ENCODE results near the gene RAB11FIP5. TPM values are rescaled to one million over a fixed set of nuclear protein-coding genes. Genes with fewer than 3 reads are reported as not detected.

The RAB11FIP5 gene
- total and polyA plus RNA-seq, 2 donors from 2014 or later, result 49.6 to 57.1 TPM

DNA sequence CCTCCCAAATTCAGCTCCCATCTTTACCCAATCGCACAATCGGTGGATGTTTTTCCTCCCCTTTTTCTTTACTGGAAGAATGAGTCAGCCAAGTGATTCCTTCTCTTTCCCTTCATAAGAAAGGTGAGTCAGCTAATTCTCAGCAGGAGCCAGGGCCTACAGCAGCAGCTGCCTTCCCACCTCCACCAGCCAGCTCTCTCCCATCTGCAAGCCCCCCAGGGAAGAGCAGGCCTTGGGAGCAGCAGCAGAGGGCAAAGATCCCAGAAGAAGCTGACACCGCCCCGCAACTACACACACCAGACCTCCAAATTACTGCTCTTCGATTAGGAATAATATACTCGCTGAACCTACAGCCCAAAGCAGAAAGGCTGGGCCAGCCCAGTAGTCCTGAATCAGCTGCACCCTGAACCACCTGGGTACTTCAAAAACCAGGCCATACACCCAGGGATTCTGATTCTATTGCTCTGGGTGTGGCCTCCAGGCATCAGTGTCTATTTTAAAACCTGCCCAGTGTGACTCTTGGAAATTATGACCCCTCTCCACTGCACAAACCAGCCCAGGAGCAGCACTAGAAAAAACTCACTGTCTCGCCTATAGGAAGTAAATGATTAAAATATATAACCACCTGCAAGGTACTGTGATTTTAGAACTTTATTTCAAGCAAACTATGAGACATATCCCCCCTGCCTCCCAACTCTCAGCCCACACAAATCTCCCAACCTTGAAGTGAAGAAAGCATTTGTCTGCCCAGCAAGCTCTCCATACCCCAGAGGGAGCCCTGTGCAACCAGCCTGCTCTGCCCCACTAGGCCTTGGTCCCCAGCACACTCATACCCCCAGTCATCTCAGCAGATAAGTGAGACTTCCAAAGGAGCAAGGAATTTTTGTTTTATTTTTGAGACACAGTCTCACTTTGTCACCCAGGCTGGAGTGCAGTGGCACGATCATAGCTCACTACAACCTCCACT, 48.6 kb downstream of the RAB11FIP5 start:
- Histone ChIP-seq H3K4me1 (ENCODE audit: control insufficient read depth in 2 of 3, insufficient read depth in 2 of 3, low read depth in 1 of 3, low read length in 3 of 3) (peaks cover 0 to 15% (median 11%) of the 10 kb centered on the region in 3 donors), H3K27ac (ENCODE audit: low read depth in 2 of 2, low read length in 2 of 2) (peak overlapping the region; percentile 43 to 56), H3K9me3 (ENCODE audit: control insufficient read depth in 2 of 3, insufficient read depth in 1 of 3, low read length in 3 of 3) (no peaks in the 10 kb centered on the region), H3K27me3 (ENCODE audit: control insufficient read depth, insufficient read depth, low read length) (no peaks in the 10 kb centered on the region), H3K36me3 (ENCODE audit: control insufficient read depth in 2 of 3, insufficient read depth in 3 of 3, low read length in 3 of 3) (peaks cover 0 to 2% (median 0%) of the 10 kb centered on the region in 3 donors), H3K4me3 (ENCODE audit: low read length in 3 of 3) (no peak overlapping the region), H3K9ac (ENCODE audit: low read length in 3 of 3) (no peak overlapping the region)
- TF ChIP-seq, protein P1, sequence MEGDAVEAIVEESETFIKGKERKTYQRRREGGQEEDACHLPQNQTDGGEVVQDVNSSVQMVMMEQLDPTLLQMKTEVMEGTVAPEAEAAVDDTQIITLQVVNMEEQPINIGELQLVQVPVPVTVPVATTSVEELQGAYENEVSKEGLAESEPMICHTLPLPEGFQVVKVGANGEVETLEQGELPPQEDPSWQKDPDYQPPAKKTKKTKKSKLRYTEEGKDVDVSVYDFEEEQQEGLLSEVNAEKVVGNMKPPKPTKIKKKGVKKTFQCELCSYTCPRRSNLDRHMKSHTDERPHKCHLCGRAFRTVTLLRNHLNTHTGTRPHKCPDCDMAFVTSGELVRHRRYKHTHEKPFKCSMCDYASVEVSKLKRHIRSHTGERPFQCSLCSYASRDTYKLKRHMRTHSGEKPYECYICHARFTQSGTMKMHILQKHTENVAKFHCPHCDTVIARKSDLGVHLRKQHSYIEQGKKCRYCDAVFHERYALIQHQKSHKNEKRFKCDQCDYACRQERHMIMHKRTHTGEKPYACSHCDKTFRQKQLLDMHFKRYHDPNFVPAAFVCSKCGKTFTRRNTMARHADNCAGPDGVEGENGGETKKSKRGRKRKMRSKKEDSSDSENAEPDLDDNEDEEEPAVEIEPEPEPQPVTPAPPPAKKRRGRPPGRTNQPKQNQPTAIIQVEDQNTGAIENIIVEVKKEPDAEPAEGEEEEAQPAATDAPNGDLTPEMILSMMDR (IDR thresholded peaks at IDR 0.05; ENCODE audit: borderline replicate concordance, extremely low read depth, insufficient read depth), result no peak
- FAIRE-seq, result no peak
- no peak for DNase-seq
- intact Hi-C loops (cut with DNase I), result no loop called here

DNA sequence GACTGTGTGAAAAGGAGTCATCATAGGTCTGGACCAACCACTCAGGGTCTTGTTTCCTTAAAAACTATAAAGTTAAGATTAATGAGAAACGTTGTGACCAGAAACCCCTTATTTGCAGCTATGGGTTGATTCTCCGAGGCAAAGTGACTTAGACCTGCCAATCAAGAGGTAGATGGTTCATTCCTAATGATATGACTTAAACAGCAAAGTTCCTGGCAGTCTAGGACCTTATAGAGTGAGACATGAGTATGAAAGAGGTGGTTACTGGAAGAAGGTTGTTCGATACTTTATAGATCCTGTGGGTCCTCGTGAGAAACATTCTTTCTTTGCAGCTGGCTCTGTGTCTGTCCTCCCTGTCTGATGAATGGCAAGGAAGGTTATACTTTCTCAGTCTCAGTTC, 49.3 kb downstream of the RAB11FIP5 start:
- Histone ChIP-seq H3K27ac (ENCODE audit: low read depth in 2 of 2, low read length in 2 of 2) (peak overlapping the region in 1 of 2 donors; percentile 48), H3K9me3 (ENCODE audit: control insufficient read depth in 2 of 3, insufficient read depth in 1 of 3, low read length in 3 of 3) (no peaks in the 10 kb centered on the region), H3K4me3 (ENCODE audit: low read length in 3 of 3) (no peak overlapping the region), H3K36me3 (ENCODE audit: control insufficient read depth in 2 of 3, insufficient read depth in 3 of 3, low read length in 3 of 3) (peaks cover 0 to 2% (median under 1%) of the 10 kb centered on the region in 3 donors), H3K4me1 (ENCODE audit: control insufficient read depth in 2 of 3, insufficient read depth in 2 of 3, low read depth in 1 of 3, low read length in 3 of 3) (peaks cover 0 to 15% (median 7%) of the 10 kb centered on the region in 3 donors), H3K9ac (ENCODE audit: low read length in 3 of 3) (no peak overlapping the region), H3K27me3 (ENCODE audit: control insufficient read depth, insufficient read depth, low read length) (no peaks in the 10 kb centered on the region)
- TF ChIP-seq, protein P1 (IDR thresholded peaks at IDR 0.05; ENCODE audit: borderline replicate concordance, extremely low read depth, insufficient read depth), result no peak
- DNase-seq (no peak), FAIRE-seq (no peak)
- intact Hi-C loops (cut with DNase I), result no loop called here

DNA sequence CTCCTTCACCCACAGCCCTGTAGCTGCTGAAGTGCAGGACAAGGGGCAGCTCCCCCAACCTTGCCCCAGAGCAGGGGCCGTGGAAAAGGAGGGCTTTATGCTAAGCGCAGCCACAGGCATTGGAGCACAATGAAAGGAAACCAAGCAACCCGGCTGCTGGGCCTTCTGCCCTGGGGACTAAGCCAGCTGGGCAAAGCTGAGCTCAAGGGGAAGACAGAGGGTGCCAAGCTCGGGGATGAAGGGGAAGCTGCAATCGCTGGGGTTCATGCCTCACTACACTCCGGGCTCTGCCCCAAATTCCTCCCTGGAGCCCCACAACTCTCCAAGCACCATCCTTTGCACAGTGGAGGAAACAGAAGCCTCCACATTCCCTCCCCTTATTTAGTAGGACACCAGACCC, 53.6 kb downstream of the RAB11FIP5 start:
- Histone ChIP-seq H3K27me3 (ENCODE audit: control insufficient read depth, insufficient read depth, low read length) (no peaks in the 10 kb centered on the region), H3K9ac (ENCODE audit: low read length in 3 of 3) (no peak overlapping the region), H3K4me3 (ENCODE audit: low read length in 3 of 3) (no peak overlapping the region), H3K27ac (ENCODE audit: low read depth in 2 of 2, low read length in 2 of 2) (no peak overlapping the region), H3K9me3 (ENCODE audit: control insufficient read depth in 2 of 3, insufficient read depth in 1 of 3, low read length in 3 of 3) (peaks cover 0 to 5% (median 0%) of the 10 kb centered on the region in 3 donors), H3K36me3 (ENCODE audit: control insufficient read depth in 2 of 3, insufficient read depth in 3 of 3, low read length in 3 of 3) (peaks cover 3 to 7% (median 5%) of the 10 kb centered on the region in 3 donors), H3K4me1 (ENCODE audit: control insufficient read depth in 2 of 3, insufficient read depth in 2 of 3, low read depth in 1 of 3, low read length in 3 of 3) (peaks cover 0 to 6% (median 0%) of the 10 kb centered on the region in 3 donors)
- TF ChIP-seq, protein P1 (IDR thresholded peaks at IDR 0.05; ENCODE audit: borderline replicate concordance, extremely low read depth, insufficient read depth), result no peak
- FAIRE-seq (no peak), DNase-seq (no peak)
- intact Hi-C loops (cut with DNase I), result no loop called here

Data from kidney (tissue), 14 donors.